H9 (cell line): ENCODE measurements around the gene PTCH1. TPM values are rescaled to one million over a fixed set of nuclear protein-coding genes. Genes with fewer than 3 reads are reported as not detected.
A peak's percentile ranks its signal among the peaks of the same experiment; 100 is the strongest.

Experiments used
- DNase-seq: peaks from one replicate; pipeline ENCODE4 v3.0.0-alpha.2; 2017
- H2AFZ ChIP-seq: one replicate; pipeline ENCODE4 v1.6.1; 2013; ENCODE audit warnings: mild to moderate bottlenecking, low read length, control low read depth, moderate library complexity
- H2AK5ac ChIP-seq: 2 replicates; pipeline ENCODE4 v1.6.1; 2013; ENCODE audit warnings: low read length, control low read depth, mixed read lengths; ENCODE audit not compliant: insufficient read length
- H2BK120ac ChIP-seq: one replicate; pipeline ENCODE4 v1.6.1; 2013; ENCODE audit warnings: low read depth, mild to moderate bottlenecking, low read length, control low read depth, inconsistent platforms; ENCODE audit not compliant: poor library complexity, severe bottlenecking
- H2BK12ac ChIP-seq: 2 replicates; pipeline ENCODE4 v1.6.1; 2013; ENCODE audit warnings: low read length, control low read depth, mixed read lengths, low read depth; ENCODE audit not compliant: insufficient read length
- H2BK15ac ChIP-seq: 2 replicates; pipeline ENCODE4 v1.6.1; 2013; ENCODE audit warnings: low read depth, low read length, control low read depth
- H2BK20ac ChIP-seq: one replicate; pipeline ENCODE4 v1.6.1; 2013; ENCODE audit warnings: low read depth, mild to moderate bottlenecking, low read length, control low read depth, inconsistent platforms; ENCODE audit not compliant: poor library complexity, severe bottlenecking
- H2BK5ac ChIP-seq: 2 replicates; pipeline ENCODE4 v1.6.1; 2013; ENCODE audit warnings: low read length, control low read depth, mixed read lengths; ENCODE audit not compliant: insufficient read length
- H3K14ac ChIP-seq: 2 replicates; pipeline ENCODE4 v1.6.1; 2013; ENCODE audit warnings: low read length, control low read depth; ENCODE audit not compliant: insufficient read depth
- H3K18ac ChIP-seq: 2 replicates; pipeline ENCODE4 v1.6.1; 2013; ENCODE audit warnings: low read depth, mild to moderate bottlenecking, mixed read lengths, low read length, control low read depth; ENCODE audit not compliant: insufficient read length
- H3K23ac ChIP-seq: 2 replicates; pipeline ENCODE4 v1.6.1; 2013; ENCODE audit warnings: low read length, control low read depth, mixed read lengths, low read depth; ENCODE audit not compliant: insufficient read length
- H3K23me2 ChIP-seq: 2 replicates; pipeline ENCODE4 v1.6.1; 2013; ENCODE audit warnings: low read depth, mild to moderate bottlenecking, mixed read lengths, low read length, control low read depth; ENCODE audit not compliant: insufficient read length, poor library complexity, severe bottlenecking
- H3K27ac ChIP-seq: 2 replicates; pipeline ENCODE4 v1.5.1; 2013; ENCODE audit warnings: low read length, control low read depth, mixed read lengths, low read depth; ENCODE audit not compliant: insufficient read length
- H3K27me3 ChIP-seq: 2 replicates; pipeline ENCODE4 v1.6.1; 2013; ENCODE audit warnings: low read length, control low read depth, inconsistent platforms; ENCODE audit not compliant: insufficient read depth
- H3K4ac ChIP-seq: 2 replicates; pipeline ENCODE4 v1.6.1; 2013; ENCODE audit warnings: low read depth, mild to moderate bottlenecking, control low read depth, inconsistent platforms, low read length, moderate library complexity
- H3K4me1 ChIP-seq: 2 replicates; pipeline ENCODE4 v1.6.1; 2013; ENCODE audit warnings: low read length, control low read depth, inconsistent platforms; ENCODE audit not compliant: insufficient read depth
- H3K4me2 ChIP-seq: 2 replicates; pipeline ENCODE4 v1.6.1; 2013; ENCODE audit warnings: low read length, control low read depth, mixed read lengths; ENCODE audit not compliant: insufficient read length, insufficient read depth
- H3K56ac ChIP-seq: 2 replicates; pipeline ENCODE4 v1.6.1; 2013; ENCODE audit warnings: low read depth, mild to moderate bottlenecking, mixed read lengths, low read length, control low read depth; ENCODE audit not compliant: insufficient read length
- H3K79me1 ChIP-seq: 2 replicates; pipeline ENCODE4 v1.6.1; 2013; ENCODE audit warnings: low read depth, mild to moderate bottlenecking, moderate library complexity, low read length, control low read depth, inconsistent platforms; ENCODE audit not compliant: insufficient read depth, poor library complexity, severe bottlenecking
- H3K79me2 ChIP-seq: 2 replicates; pipeline ENCODE4 v1.6.1; 2013; ENCODE audit warnings: low read length, control low read depth, inconsistent platforms; ENCODE audit not compliant: insufficient read depth
- H3K9ac ChIP-seq: 2 replicates; pipeline ENCODE4 v1.6.1; 2013; ENCODE audit warnings: low read length, control low read depth, mixed read lengths; ENCODE audit not compliant: insufficient read length; ENCODE audit errors: extremely low read depth
- H3K9me3 ChIP-seq: one replicate; pipeline ENCODE4 v1.6.1; 2013; ENCODE audit warnings: low read depth, low read length, inconsistent platforms; ENCODE audit not compliant: control insufficient read depth
- H3T11ph ChIP-seq: one replicate; pipeline ENCODE4 v1.6.1; 2013; ENCODE audit warnings: mild to moderate bottlenecking, low read length, control low read depth, inconsistent platforms
- H4K20me1 ChIP-seq: one replicate; pipeline ENCODE4 v1.6.1; 2013; ENCODE audit not compliant: control insufficient read depth, insufficient read length, insufficient read depth
- H4K5ac ChIP-seq: 2 replicates; pipeline ENCODE4 v1.6.1; 2013; ENCODE audit warnings: low read depth, mild to moderate bottlenecking, mixed read lengths, low read length, control low read depth; ENCODE audit not compliant: insufficient read length
- H4K8ac ChIP-seq: replicated peaks from 2 replicates; pipeline ENCODE4 v1.6.1; 2013; ENCODE audit warnings: low read length, control low read depth, mixed read lengths, low read depth; ENCODE audit not compliant: insufficient read length
- H4K91ac ChIP-seq: 2 replicates; pipeline ENCODE4 v1.6.1; 2013; ENCODE audit warnings: low read depth, mild to moderate bottlenecking, moderate library complexity, mixed read lengths, low read length, control low read depth; ENCODE audit not compliant: insufficient read length
- H3K27ac Mint-ChIP-seq, 3 experiments: 2 replicates in 2 of 3; 3 replicates in 1 of 3; pipeline ENCODE4 v1.8.0; 2020 to 2021; ENCODE audit warnings: mixed read lengths in 3 of 3, mild to moderate bottlenecking in 1 of 3, moderate library complexity in 1 of 3
- H3K27me3 Mint-ChIP-seq: 2 replicates; pipeline ENCODE4 v1.8.0; 2021; ENCODE audit warnings: low read depth, mild to moderate bottlenecking, moderate library complexity, mixed read lengths
- H3K36me3 Mint-ChIP-seq, 3 experiments: 2 replicates in 2 of 3; 3 replicates in 1 of 3; pipeline ENCODE4 v1.8.0; 2020 to 2021; ENCODE audit warnings: low read depth in 3 of 3, mixed read lengths in 3 of 3; ENCODE audit not compliant: insufficient read depth in 1 of 3
- H3K4me1 Mint-ChIP-seq, 2 experiments: 2 replicates each; pipeline ENCODE4 v1.8.0; 2020; ENCODE audit warnings: mixed read lengths in 2 of 2
- H3K4me3 Mint-ChIP-seq, 2 experiments: 2 replicates in 1 of 2; 3 replicates in 1 of 2; pipeline ENCODE4 v1.8.0; 2020 to 2021; ENCODE audit warnings: mild to moderate bottlenecking in 2 of 2, mixed read lengths in 2 of 2, moderate library complexity in 1 of 2
- H3K9me3 Mint-ChIP-seq, 2 experiments: 2 replicates in 1 of 2; 3 replicates in 1 of 2; pipeline ENCODE4 v1.8.0; 2020; ENCODE audit warnings: mild to moderate bottlenecking in 2 of 2, mixed read lengths in 2 of 2, moderate library complexity in 1 of 2
- WGBS: extraction: QIAGEN DNeasy Blood & Tissue Kit; methylation state at CpG from one replicate; pipeline ENCODE4 v1.1.7; 2013; ENCODE audit warnings: missing lambda C conversion rate, low lambda C conversion rate, mixed read lengths; ENCODE audit not compliant: insufficient read length; ENCODE audit errors: extremely low coverage; 5-methylcytosine and 5-hydroxymethylcytosine counted together
- total RNA-seq: library from RNA; stranded (reverse); gene quantifications from 2 replicates; pipeline ENCODE4 v1.2.1, GENCODE V29; 2021
- TF ChIP-seq, protein P1 (sequence below): fragments of 200-600 bp; sonication (generic); conservative IDR thresholded peaks from 3 replicates; pipeline ENCODE4 v1.8.0; 2021; ENCODE audit warnings: antibody characterized with exemption, mild to moderate bottlenecking

The PTCH1 gene
- total RNA-seq, 1 experiment from 2014 or later, result 9.1 TPM

DNA sequence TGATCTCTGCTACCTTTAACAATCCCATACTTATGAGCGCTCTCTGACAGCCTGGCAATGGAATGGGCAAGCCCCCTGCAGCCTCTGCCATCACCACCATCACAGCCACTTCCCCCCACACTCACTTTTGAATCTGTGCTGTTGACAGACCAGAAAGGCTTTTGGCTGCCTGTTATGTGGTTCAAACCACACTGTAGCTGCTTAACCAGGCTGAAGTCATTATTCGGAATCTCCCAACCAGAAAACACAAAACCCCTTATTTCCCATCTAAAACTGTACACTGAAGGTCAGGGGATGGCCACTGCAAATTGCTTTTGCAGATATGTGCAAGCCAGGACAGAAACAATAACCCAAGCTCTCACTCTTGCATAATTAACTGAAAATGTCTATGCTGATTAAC is 35.8 kb downstream of the PTCH1 start:
- TF ChIP-seq, protein P1, sequence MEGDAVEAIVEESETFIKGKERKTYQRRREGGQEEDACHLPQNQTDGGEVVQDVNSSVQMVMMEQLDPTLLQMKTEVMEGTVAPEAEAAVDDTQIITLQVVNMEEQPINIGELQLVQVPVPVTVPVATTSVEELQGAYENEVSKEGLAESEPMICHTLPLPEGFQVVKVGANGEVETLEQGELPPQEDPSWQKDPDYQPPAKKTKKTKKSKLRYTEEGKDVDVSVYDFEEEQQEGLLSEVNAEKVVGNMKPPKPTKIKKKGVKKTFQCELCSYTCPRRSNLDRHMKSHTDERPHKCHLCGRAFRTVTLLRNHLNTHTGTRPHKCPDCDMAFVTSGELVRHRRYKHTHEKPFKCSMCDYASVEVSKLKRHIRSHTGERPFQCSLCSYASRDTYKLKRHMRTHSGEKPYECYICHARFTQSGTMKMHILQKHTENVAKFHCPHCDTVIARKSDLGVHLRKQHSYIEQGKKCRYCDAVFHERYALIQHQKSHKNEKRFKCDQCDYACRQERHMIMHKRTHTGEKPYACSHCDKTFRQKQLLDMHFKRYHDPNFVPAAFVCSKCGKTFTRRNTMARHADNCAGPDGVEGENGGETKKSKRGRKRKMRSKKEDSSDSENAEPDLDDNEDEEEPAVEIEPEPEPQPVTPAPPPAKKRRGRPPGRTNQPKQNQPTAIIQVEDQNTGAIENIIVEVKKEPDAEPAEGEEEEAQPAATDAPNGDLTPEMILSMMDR, result no peak
- peaks cover 9% of the 10 kb centered on the region for H3K4me1 ChIP-seq
- H3K9ac ChIP-seq, result no peak overlapping the region
- Mint-ChIP-seq H3K4me1 (peaks cover 62 to 71% of the 10 kb centered on the region in 2 experiments), H3K36me3 (peaks cover 7 to 26% (median 7%) of the 10 kb centered on the region in 3 experiments; a peak in 5 of 7 replicates), H3K4me3 (peak overlapping the region in 1 of 2 experiments; percentile 56; a peak in 2 of 5 replicates), H3K27me3 (peaks cover 4% of the 10 kb centered on the region; the same call in 1 of the 2 replicates), H3K9me3 (no peaks in the 10 kb centered on the region), H3K27ac (peak overlapping the region in 1 of 3 experiments; percentile 0; a peak in 2 of 7 replicates)
- no peak overlapping the region for H2BK5ac ChIP-seq
- no peak overlapping the region for H3K56ac ChIP-seq
- no peak overlapping the region for H2AFZ ChIP-seq
- no peak overlapping the region for H3T11ph ChIP-seq
- DNase-seq, result no peak
- no peaks in the 10 kb centered on the region for H3K27me3 ChIP-seq
- H4K91ac ChIP-seq, result no peak overlapping the region
- no peak overlapping the region for H3K4me2 ChIP-seq
- no peak overlapping the region for H2AK5ac ChIP-seq
- H3K4ac ChIP-seq, result no peak overlapping the region
- no peak overlapping the region for H2BK12ac ChIP-seq
- no peak overlapping the region for H3K23ac ChIP-seq
- H3K9me3 ChIP-seq, result no peaks in the 10 kb centered on the region
- H2BK120ac ChIP-seq, result no peak overlapping the region
- no peaks in the 10 kb centered on the region for H3K79me2 ChIP-seq
- H4K8ac ChIP-seq, result no peak overlapping the region
- no peaks in the 10 kb centered on the region for H3K23me2 ChIP-seq
- H2BK20ac ChIP-seq, result no peak overlapping the region
- no CpG with 5 or more reads among the region's 2 CpGs for WGBS
- H4K20me1 ChIP-seq, result no peaks in the 10 kb centered on the region
- no peak overlapping the region for H3K18ac ChIP-seq
- no peaks in the 10 kb centered on the region for H3K79me1 ChIP-seq
- H3K14ac ChIP-seq, result no peak overlapping the region
- no peak overlapping the region for H4K5ac ChIP-seq
- no peak overlapping the region for H2BK15ac ChIP-seq
- H3K27ac ChIP-seq, result no peak overlapping the region
